PC-3 (cell line): ENCODE measurements around the gene FADD.

Experiments
- CTCF ChIP-seq: fragments of 300-600 bp; sonication (generic); conservative IDR thresholded peaks from 2 replicates; pipeline ENCODE4 v1.5.1; 2017; ENCODE audit warnings: antibody characterized with exemption, low read depth, mild to moderate bottlenecking, low read length
- EZH2phosphoT487 ChIP-seq: fragments of 300-600 bp; sonication (generic); IDR thresholded peaks from 2 replicates; pipeline ENCODE4 v1.6.1; 2018; ENCODE audit warnings: mild to moderate bottlenecking, antibody characterized with exemption, low read length, borderline replicate concordance

GRCh38 chr11:70251659-70252321 lies 48.7 kb downstream of the FADD start:
- no peak for TF ChIP-seq EZH2phosphoT487
- TF ChIP-seq CTCF = no peak
